Measurements from ENCODE around the gene TPSG1.

DNA sequence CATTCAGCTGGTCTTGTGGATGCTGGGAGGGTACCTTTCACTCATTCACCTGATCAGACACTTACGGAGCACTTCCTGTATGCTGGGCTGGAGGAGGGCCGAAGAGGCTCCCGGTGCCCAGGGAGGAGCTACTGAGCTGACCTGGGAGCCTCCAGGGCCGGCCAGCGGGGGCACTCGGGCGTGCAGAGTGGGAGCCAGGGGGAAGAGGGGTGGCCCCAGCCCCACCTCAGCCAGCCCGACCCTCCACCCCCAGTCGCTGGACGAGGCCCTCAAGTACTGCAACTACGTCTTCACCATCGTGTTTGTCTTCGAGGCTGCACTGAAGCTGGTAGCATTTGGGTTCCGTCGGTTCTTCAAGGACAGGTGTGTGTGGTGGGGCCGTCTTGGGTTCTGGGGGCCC is 10.3 kb downstream of the TPSG1 start:
- TF ChIP-seq, protein P1, sequence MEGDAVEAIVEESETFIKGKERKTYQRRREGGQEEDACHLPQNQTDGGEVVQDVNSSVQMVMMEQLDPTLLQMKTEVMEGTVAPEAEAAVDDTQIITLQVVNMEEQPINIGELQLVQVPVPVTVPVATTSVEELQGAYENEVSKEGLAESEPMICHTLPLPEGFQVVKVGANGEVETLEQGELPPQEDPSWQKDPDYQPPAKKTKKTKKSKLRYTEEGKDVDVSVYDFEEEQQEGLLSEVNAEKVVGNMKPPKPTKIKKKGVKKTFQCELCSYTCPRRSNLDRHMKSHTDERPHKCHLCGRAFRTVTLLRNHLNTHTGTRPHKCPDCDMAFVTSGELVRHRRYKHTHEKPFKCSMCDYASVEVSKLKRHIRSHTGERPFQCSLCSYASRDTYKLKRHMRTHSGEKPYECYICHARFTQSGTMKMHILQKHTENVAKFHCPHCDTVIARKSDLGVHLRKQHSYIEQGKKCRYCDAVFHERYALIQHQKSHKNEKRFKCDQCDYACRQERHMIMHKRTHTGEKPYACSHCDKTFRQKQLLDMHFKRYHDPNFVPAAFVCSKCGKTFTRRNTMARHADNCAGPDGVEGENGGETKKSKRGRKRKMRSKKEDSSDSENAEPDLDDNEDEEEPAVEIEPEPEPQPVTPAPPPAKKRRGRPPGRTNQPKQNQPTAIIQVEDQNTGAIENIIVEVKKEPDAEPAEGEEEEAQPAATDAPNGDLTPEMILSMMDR (IDR thresholded peaks at IDR 0.05), result no peak
- no peak for TF ChIP-seq POLR2A (IDR thresholded peaks at IDR 0.05)

Data from uterus (tissue), 2 donors.